AG04449 (cell line): ENCODE measurements around the gene GLT8D1.

Experiments
- CTCF ChIA-PET: fragments of 350-600 bp; formaldehyde crosslinking; extraction: SDS; loops from one replicate; lab custom pipeline; 2021; ENCODE audit warnings: antibody characterized with exemption; lab: Yijun Ruan, JAX
- POLR2A ChIA-PET: fragments of 400-600, 350-600 bp; formaldehyde crosslinking; extraction: SDS; loops from one replicate; lab custom pipeline; 2020; ENCODE audit warnings: antibody characterized with exemption, inconsistent platforms; lab: Yijun Ruan, JAX
- DNase-seq: peaks from one replicate; pipeline ENCODE4 v3.0.0-alpha.2; 2010; ENCODE audit warnings: low read depth, low spot score
- H3K4me3 ChIP-seq: 2 replicates; pipeline ENCODE4 v1.5.1; 2011; ENCODE audit warnings: low read depth, mild to moderate bottlenecking, control low read depth, low read length
- TF ChIP-seq, protein P1 (sequence below): IDR thresholded peaks from one replicate; pipeline ENCODE4 v1.5.1; 2011; ENCODE audit warnings: mild to moderate bottlenecking, moderate library complexity, low read length, control low read depth, inconsistent platforms; ENCODE audit not compliant: insufficient read depth; ENCODE audit errors: missing control alignments

GLT8D1 gene

DNA sequence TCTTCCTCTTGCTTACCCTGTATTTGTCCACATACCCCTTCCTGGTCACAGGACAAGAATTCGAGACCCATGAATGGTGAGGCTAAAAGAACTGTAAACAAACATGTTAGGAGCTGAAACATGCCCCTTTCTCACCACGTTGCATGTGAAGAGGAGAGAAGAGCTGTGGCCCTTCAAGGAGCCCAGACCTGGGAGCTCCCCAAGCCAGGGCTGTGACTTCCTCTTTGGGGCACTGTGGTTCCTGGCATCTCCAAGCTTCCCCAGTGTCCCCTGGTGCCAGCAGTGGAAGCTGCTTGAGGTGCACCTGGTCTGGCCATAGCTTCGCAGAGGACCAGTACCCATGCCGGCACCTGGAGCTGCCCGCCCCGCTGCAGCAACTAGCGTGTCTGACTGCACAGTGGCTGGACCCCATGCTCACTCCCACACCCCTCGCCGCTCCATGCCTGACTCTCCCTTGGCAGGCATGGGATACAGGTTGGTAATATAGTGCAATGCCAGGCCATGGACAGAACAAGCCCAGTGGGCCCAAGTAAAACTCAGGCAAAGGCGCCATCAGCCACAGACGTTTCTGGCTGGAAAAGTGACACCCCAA is 10.2 kb upstream of the GLT8D1 start:
- DNase-seq = no peak
- H3K4me3 ChIP-seq = no peak overlapping the region
- ChIA-PET POLR2A (interaction anchor here (1.5 kb wide), 1 partner anchor 10 kb away, joined by 5 read pairs; the partner anchor contains the start of genes GLT8D1 and SPCS1), CTCF (interaction anchor here (2.0 kb wide), 1 partner anchor 26 kb away, joined by 5 read pairs; no protein-coding TSS in a partner anchor)
- TF ChIP-seq, protein P1, sequence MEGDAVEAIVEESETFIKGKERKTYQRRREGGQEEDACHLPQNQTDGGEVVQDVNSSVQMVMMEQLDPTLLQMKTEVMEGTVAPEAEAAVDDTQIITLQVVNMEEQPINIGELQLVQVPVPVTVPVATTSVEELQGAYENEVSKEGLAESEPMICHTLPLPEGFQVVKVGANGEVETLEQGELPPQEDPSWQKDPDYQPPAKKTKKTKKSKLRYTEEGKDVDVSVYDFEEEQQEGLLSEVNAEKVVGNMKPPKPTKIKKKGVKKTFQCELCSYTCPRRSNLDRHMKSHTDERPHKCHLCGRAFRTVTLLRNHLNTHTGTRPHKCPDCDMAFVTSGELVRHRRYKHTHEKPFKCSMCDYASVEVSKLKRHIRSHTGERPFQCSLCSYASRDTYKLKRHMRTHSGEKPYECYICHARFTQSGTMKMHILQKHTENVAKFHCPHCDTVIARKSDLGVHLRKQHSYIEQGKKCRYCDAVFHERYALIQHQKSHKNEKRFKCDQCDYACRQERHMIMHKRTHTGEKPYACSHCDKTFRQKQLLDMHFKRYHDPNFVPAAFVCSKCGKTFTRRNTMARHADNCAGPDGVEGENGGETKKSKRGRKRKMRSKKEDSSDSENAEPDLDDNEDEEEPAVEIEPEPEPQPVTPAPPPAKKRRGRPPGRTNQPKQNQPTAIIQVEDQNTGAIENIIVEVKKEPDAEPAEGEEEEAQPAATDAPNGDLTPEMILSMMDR = no peak

DNA sequence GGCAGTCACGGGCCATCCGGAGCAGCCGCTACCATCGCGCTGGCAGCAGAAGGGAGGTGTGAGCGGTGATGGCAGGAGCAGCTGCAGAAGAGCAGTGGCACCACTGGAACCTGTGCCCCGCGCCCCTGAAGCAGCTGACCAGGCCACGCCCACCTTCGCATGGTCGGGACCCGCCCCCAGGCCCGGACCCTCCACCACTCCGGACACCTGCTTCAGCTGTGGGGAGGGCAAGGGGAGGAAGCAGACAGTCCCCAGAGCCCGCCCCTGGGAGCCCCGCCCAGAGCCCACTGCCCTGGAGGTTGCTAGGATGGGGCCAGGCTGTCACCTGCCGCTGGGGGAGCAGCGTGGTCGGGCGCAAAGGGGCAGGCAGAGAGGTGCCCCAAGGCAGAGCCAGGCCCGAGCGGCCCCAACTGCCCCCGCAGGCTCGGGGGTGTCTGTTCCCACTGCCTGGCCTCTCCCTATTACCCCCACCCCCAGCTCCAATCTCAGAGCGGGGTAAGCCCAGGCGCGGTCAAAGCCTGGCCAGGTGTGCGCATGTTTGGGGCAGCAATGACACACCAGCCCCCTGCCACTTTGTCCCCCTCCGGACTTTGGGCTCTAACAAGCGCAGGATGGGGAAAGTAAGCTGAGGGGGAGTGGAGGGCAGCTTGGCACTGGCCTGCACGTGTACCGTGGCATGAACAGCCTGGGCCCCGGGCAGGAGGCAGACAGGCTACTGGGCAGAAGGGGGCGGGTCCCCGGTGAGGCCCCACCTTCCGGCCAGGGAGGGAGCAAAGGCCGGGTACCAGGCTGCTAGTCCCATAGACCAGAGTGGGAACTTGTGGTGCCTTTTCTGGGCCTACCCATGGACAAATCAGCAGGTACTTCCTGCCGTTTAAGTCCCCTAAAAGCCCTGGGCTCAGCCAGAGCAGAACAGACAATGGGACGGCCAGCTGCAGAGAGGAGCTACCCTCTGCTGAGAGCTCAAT is 9.0 kb upstream of the GLT8D1 start:
- no peak overlapping the region for H3K4me3 ChIP-seq
- DNase-seq = no peak
- CTCF ChIA-PET = interaction anchor here (0.5 to 2.0 kb wide), 2 partner anchors 27 to 30 kb away, joined by 3 to 5 read pairs; no protein-coding TSS in a partner anchor
- TF ChIP-seq, protein P1 = no peak
- POLR2A ChIA-PET = no interaction called here

DNA sequence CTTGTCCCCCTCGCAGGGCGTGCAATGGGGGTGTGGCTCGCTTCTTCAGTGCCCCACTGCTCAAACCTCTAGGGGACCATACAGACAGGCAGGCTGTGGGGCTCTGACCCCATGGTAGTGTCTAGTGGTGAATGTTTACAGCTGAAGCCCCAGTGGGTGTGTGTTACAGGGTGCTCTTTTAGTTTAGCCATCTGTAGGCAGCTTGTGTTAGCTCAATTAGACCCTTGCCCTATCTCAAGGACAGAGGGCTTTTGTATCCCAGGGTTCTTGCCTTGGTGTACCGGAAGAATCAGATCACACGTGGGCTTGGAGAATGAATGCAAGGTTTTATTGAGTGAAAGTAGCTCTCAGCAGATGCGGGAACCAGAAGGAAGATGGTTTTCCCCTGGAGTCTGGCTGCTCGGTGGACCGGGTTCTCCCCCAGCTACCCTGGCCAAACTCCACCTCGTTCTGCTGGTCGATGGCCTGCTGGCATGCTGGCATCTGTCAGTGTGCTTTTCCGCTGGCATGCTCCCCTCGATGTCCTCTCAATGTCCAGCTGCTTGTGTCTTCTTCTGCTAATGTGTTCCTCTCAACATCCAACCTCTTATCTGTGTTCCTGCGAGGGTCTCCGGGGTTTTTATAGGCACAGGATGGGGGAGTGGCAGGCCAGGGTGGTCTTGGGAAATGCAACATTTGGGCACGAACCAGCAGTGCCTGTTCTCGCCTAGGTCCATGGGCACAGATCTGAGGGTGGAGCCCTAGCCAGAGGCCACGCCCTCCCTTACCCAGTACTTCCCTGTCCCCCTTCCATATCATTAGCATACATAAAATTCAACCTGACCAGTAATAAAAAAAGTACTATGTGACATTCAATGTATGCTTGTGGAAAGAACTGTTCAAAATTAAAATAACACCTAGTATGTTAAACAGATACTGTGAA is 7.0 kb upstream of the GLT8D1 start:
- ChIA-PET POLR2A (no interaction called here), CTCF (no interaction called here)
- DNase-seq = no peak
- H3K4me3 ChIP-seq = no peak overlapping the region
- TF ChIP-seq, protein P1 = no peak

DNA sequence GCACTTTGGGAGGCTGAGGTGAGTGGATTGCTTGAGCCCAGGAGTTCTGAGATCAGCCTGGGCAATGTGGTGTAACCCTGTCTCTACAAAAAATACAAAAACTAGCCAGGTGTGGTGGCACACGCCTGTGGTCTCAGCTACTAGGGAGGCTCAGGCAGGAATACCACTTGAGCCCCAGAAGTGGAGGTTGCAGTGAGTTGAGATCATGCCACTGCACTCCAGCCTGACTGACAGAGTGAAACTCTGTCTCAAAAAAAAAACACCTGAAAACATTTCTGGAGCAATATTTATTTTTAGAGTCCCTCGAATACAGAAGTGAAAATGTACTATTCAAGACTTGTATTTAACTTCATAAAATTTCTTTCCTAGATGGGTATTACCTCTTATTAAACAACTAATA is 4.9 kb upstream of the GLT8D1 start:
- CTCF ChIA-PET = no interaction called here
- H3K4me3 ChIP-seq = no peak overlapping the region
- TF ChIP-seq, protein P1 = no peak
- DNase-seq = no peak
- POLR2A ChIA-PET = no interaction called here

DNA sequence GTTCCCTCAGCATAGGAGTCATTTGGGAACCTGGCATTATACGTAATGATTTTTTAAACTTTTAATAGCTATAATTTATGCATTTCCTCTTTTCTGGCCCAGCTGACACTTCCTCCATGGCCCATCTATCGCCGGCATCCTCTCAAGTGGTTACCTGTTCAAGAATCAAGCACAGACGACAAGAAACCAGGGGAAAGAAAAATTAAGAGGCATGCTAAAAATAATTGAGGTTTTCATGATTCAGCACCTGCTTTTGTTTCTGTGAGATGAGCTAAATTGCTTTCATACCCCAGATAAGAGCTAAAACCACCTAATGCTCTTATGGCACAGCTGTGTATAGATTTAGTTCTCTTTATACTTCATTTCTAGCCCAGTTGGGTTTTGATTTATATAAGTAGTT is 2.0 kb upstream of the GLT8D1 start:
- CTCF ChIA-PET = interaction anchor here (0.8 to 1.5 kb wide), 5 partner anchors 13 to 280 kb away, joined by 3 to 4 read pairs (median 3); no protein-coding TSS in a partner anchor

More for the DNA sequence above, 2.0 kb upstream of the GLT8D1 start:
- DNase-seq = no peak
- POLR2A ChIA-PET = interaction anchor here (0.8 kb wide), 1 partner anchor 245 kb away, joined by 3 read pairs; no protein-coding TSS in a partner anchor
- H3K4me3 ChIP-seq = no peak overlapping the region; the same call in 1 of the 2 replicates
- TF ChIP-seq, protein P1 = no peak
